H9 (cell line): ENCODE data around the gene ALKAL2. TPM values are rescaled to one million over a fixed set of nuclear protein-coding genes. Genes with fewer than 3 reads are reported as not detected.
A peak's percentile ranks its signal among the peaks of the same experiment; 100 is the strongest.

Source experiments
- DNase-seq: peaks from one replicate; pipeline ENCODE4 v3.0.0-alpha.2; 2017
- H2AFZ ChIP-seq: one replicate; pipeline ENCODE4 v1.6.1; 2013; ENCODE audit warnings: mild to moderate bottlenecking, low read length, control low read depth, moderate library complexity
- H2AK5ac ChIP-seq: 2 replicates; pipeline ENCODE4 v1.6.1; 2013; ENCODE audit warnings: low read length, control low read depth, mixed read lengths; ENCODE audit not compliant: insufficient read length
- H2BK120ac ChIP-seq: one replicate; pipeline ENCODE4 v1.6.1; 2013; ENCODE audit warnings: low read depth, mild to moderate bottlenecking, low read length, control low read depth, inconsistent platforms; ENCODE audit not compliant: poor library complexity, severe bottlenecking
- H2BK12ac ChIP-seq: 2 replicates; pipeline ENCODE4 v1.6.1; 2013; ENCODE audit warnings: low read length, control low read depth, mixed read lengths, low read depth; ENCODE audit not compliant: insufficient read length
- H2BK15ac ChIP-seq: 2 replicates; pipeline ENCODE4 v1.6.1; 2013; ENCODE audit warnings: low read depth, low read length, control low read depth
- H2BK20ac ChIP-seq: one replicate; pipeline ENCODE4 v1.6.1; 2013; ENCODE audit warnings: low read depth, mild to moderate bottlenecking, low read length, control low read depth, inconsistent platforms; ENCODE audit not compliant: poor library complexity, severe bottlenecking
- H2BK5ac ChIP-seq: 2 replicates; pipeline ENCODE4 v1.6.1; 2013; ENCODE audit warnings: low read length, control low read depth, mixed read lengths; ENCODE audit not compliant: insufficient read length
- H3K14ac ChIP-seq: 2 replicates; pipeline ENCODE4 v1.6.1; 2013; ENCODE audit warnings: low read length, control low read depth; ENCODE audit not compliant: insufficient read depth
- H3K18ac ChIP-seq: 2 replicates; pipeline ENCODE4 v1.6.1; 2013; ENCODE audit warnings: low read depth, mild to moderate bottlenecking, mixed read lengths, low read length, control low read depth; ENCODE audit not compliant: insufficient read length
- H3K23ac ChIP-seq: 2 replicates; pipeline ENCODE4 v1.6.1; 2013; ENCODE audit warnings: low read length, control low read depth, mixed read lengths, low read depth; ENCODE audit not compliant: insufficient read length
- H3K23me2 ChIP-seq: 2 replicates; pipeline ENCODE4 v1.6.1; 2013; ENCODE audit warnings: low read depth, mild to moderate bottlenecking, mixed read lengths, low read length, control low read depth; ENCODE audit not compliant: insufficient read length, poor library complexity, severe bottlenecking
- H3K27ac ChIP-seq: 2 replicates; pipeline ENCODE4 v1.5.1; 2013; ENCODE audit warnings: low read length, control low read depth, mixed read lengths, low read depth; ENCODE audit not compliant: insufficient read length
- H3K27me3 ChIP-seq: 2 replicates; pipeline ENCODE4 v1.6.1; 2013; ENCODE audit warnings: low read length, control low read depth, inconsistent platforms; ENCODE audit not compliant: insufficient read depth
- H3K4ac ChIP-seq: 2 replicates; pipeline ENCODE4 v1.6.1; 2013; ENCODE audit warnings: low read depth, mild to moderate bottlenecking, control low read depth, inconsistent platforms, low read length, moderate library complexity
- H3K4me1 ChIP-seq: 2 replicates; pipeline ENCODE4 v1.6.1; 2013; ENCODE audit warnings: low read length, control low read depth, inconsistent platforms; ENCODE audit not compliant: insufficient read depth
- H3K4me2 ChIP-seq: 2 replicates; pipeline ENCODE4 v1.6.1; 2013; ENCODE audit warnings: low read length, control low read depth, mixed read lengths; ENCODE audit not compliant: insufficient read length, insufficient read depth
- H3K56ac ChIP-seq: 2 replicates; pipeline ENCODE4 v1.6.1; 2013; ENCODE audit warnings: low read depth, mild to moderate bottlenecking, mixed read lengths, low read length, control low read depth; ENCODE audit not compliant: insufficient read length
- H3K79me1 ChIP-seq: 2 replicates; pipeline ENCODE4 v1.6.1; 2013; ENCODE audit warnings: low read depth, mild to moderate bottlenecking, moderate library complexity, low read length, control low read depth, inconsistent platforms; ENCODE audit not compliant: insufficient read depth, poor library complexity, severe bottlenecking
- H3K79me2 ChIP-seq: 2 replicates; pipeline ENCODE4 v1.6.1; 2013; ENCODE audit warnings: low read length, control low read depth, inconsistent platforms; ENCODE audit not compliant: insufficient read depth
- H3K9ac ChIP-seq: 2 replicates; pipeline ENCODE4 v1.6.1; 2013; ENCODE audit warnings: low read length, control low read depth, mixed read lengths; ENCODE audit not compliant: insufficient read length; ENCODE audit errors: extremely low read depth
- H3K9me3 ChIP-seq: one replicate; pipeline ENCODE4 v1.6.1; 2013; ENCODE audit warnings: low read depth, low read length, inconsistent platforms; ENCODE audit not compliant: control insufficient read depth
- H3T11ph ChIP-seq: one replicate; pipeline ENCODE4 v1.6.1; 2013; ENCODE audit warnings: mild to moderate bottlenecking, low read length, control low read depth, inconsistent platforms
- H4K20me1 ChIP-seq: one replicate; pipeline ENCODE4 v1.6.1; 2013; ENCODE audit not compliant: control insufficient read depth, insufficient read length, insufficient read depth
- H4K5ac ChIP-seq: 2 replicates; pipeline ENCODE4 v1.6.1; 2013; ENCODE audit warnings: low read depth, mild to moderate bottlenecking, mixed read lengths, low read length, control low read depth; ENCODE audit not compliant: insufficient read length
- H4K8ac ChIP-seq: replicated peaks from 2 replicates; pipeline ENCODE4 v1.6.1; 2013; ENCODE audit warnings: low read length, control low read depth, mixed read lengths, low read depth; ENCODE audit not compliant: insufficient read length
- H4K91ac ChIP-seq: 2 replicates; pipeline ENCODE4 v1.6.1; 2013; ENCODE audit warnings: low read depth, mild to moderate bottlenecking, moderate library complexity, mixed read lengths, low read length, control low read depth; ENCODE audit not compliant: insufficient read length
- H3K27ac Mint-ChIP-seq, 3 experiments: 2 replicates in 2 of 3; 3 replicates in 1 of 3; pipeline ENCODE4 v1.8.0; 2020 to 2021; ENCODE audit warnings: mixed read lengths in 3 of 3, mild to moderate bottlenecking in 1 of 3, moderate library complexity in 1 of 3
- H3K27me3 Mint-ChIP-seq: 2 replicates; pipeline ENCODE4 v1.8.0; 2021; ENCODE audit warnings: low read depth, mild to moderate bottlenecking, moderate library complexity, mixed read lengths
- H3K36me3 Mint-ChIP-seq, 3 experiments: 2 replicates in 2 of 3; 3 replicates in 1 of 3; pipeline ENCODE4 v1.8.0; 2020 to 2021; ENCODE audit warnings: low read depth in 3 of 3, mixed read lengths in 3 of 3; ENCODE audit not compliant: insufficient read depth in 1 of 3
- H3K4me1 Mint-ChIP-seq, 2 experiments: 2 replicates each; pipeline ENCODE4 v1.8.0; 2020; ENCODE audit warnings: mixed read lengths in 2 of 2
- H3K4me3 Mint-ChIP-seq, 2 experiments: 2 replicates in 1 of 2; 3 replicates in 1 of 2; pipeline ENCODE4 v1.8.0; 2020 to 2021; ENCODE audit warnings: mild to moderate bottlenecking in 2 of 2, mixed read lengths in 2 of 2, moderate library complexity in 1 of 2
- H3K9me3 Mint-ChIP-seq, 2 experiments: 2 replicates in 1 of 2; 3 replicates in 1 of 2; pipeline ENCODE4 v1.8.0; 2020; ENCODE audit warnings: mild to moderate bottlenecking in 2 of 2, mixed read lengths in 2 of 2, moderate library complexity in 1 of 2
- CTCF ChIP-seq: fragments of 200-600 bp; sonication (generic); conservative IDR thresholded peaks from 3 replicates; pipeline ENCODE4 v1.8.0; 2021; ENCODE audit warnings: antibody characterized with exemption, mild to moderate bottlenecking
- WGBS: extraction: QIAGEN DNeasy Blood & Tissue Kit; methylation state at CpG from one replicate; pipeline ENCODE4 v1.1.7; 2013; ENCODE audit warnings: missing lambda C conversion rate, low lambda C conversion rate, mixed read lengths; ENCODE audit not compliant: insufficient read length; ENCODE audit errors: extremely low coverage; 5-methylcytosine and 5-hydroxymethylcytosine counted together
- total RNA-seq: library from RNA; stranded (reverse); gene quantifications from 2 replicates; pipeline ENCODE4 v1.2.1, GENCODE V29; 2021

Gene ALKAL2
- total RNA-seq, 1 experiment from 2014 or later, result 0.48 TPM

- Histone ChIP-seq H3K56ac (no peak overlapping the region), H4K91ac (no peak overlapping the region), H3K14ac (no peak overlapping the region), H3K9ac (peak overlapping the region; percentile 7), H2AFZ (no peak overlapping the region), H2BK120ac (no peak overlapping the region), H2AK5ac (no peak overlapping the region), H4K20me1 (no peaks in the 10 kb centered on the region), H3K23ac (no peak overlapping the region), H3K27ac (no peak overlapping the region), H3K79me1 (no peaks in the 10 kb centered on the region), H3K79me2 (no peaks in the 10 kb centered on the region), H4K5ac (no peak overlapping the region), H3K9me3 (no peaks in the 10 kb centered on the region), H2BK15ac (no peak overlapping the region), H3K4me1 (peaks cover 16% of the 10 kb centered on the region), H3K23me2 (peaks cover 18% of the 10 kb centered on the region), H3K27me3 (peaks cover 8% of the 10 kb centered on the region; the same call in 1 of the 2 replicates), H3K4me2 (peak overlapping the region; percentile 53), H3T11ph (no peak overlapping the region), H3K4ac (no peak overlapping the region), H4K8ac (no peak overlapping the region), H2BK5ac (no peak overlapping the region), H2BK20ac (no peak overlapping the region), H2BK12ac (no peak overlapping the region), H3K18ac (no peak overlapping the region)
- Mint-ChIP-seq H3K4me1 (peaks cover 40 to 43% of the 10 kb centered on the region in 2 experiments), H3K9me3 (no peaks in the 10 kb centered on the region), H3K4me3 (peak overlapping the region; percentile 45 to 79), H3K27me3 (peaks cover 60% of the 10 kb centered on the region), H3K36me3 (peaks cover 6 to 7% (median 7%) of the 10 kb centered on the region in 3 experiments; a peak in 6 of 7 replicates), H3K27ac (no peak overlapping the region)
- no peak for TF ChIP-seq CTCF
- DNase-seq, result peak; percentile 40
- no CpG with 5 or more reads among the region's 20 CpGs for WGBS
Observed at GRCh38 chr2:286774-287392, 1.0 kb downstream of the ALKAL2 start.
